ENCODE measurements around the gene TRAF7. TPM values are rescaled to one million over a fixed set of nuclear protein-coding genes. Genes with fewer than 3 reads are reported as not detected.
"Not testable (repeated sequence)": the region's sequence is repeated elsewhere in the genome, so short reads cannot be mapped to it uniquely, and the experiment has no call there.

The TRAF7 gene
- total RNA-seq, 1 experiment from 2014 or later: 59.3 TPM

DNA sequence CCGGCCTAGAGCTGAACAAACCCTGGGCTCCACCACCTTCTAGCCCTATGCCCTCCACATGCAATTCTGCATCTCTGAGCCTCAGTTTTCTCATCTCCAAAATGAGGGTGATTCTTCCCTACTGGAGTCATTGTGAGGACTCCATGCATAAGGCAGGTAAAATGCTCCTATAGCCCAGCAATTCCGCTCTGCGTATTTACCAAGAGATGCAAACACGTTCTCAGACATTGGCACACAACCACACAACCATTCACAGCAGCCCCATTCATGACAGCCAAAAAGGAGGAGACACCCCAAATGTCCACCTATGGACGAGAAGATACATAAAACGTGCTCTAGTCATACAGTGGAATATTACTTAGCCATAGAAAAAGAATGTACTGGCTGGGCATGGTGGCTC lies 44.7 kb downstream of the TRAF7 start:
- in situ Hi-C loops (cut with HindIII; ENCODE audit: low pct_unique_long_range_greater_than_20kb, low sequenced_read_pairs): no loop called here
- DNase-seq (ENCODE audit: low read depth, low spot score): no peak

GRCh38 chr16:2203119-2203688 lies 47.6 kb downstream of the TRAF7 start:
- DNase-seq (ENCODE audit: low read depth, low spot score); in situ Hi-C loops (cut with HindIII; ENCODE audit: low pct_unique_long_range_greater_than_20kb, low sequenced_read_pairs): not testable (repeated sequence)

DNA sequence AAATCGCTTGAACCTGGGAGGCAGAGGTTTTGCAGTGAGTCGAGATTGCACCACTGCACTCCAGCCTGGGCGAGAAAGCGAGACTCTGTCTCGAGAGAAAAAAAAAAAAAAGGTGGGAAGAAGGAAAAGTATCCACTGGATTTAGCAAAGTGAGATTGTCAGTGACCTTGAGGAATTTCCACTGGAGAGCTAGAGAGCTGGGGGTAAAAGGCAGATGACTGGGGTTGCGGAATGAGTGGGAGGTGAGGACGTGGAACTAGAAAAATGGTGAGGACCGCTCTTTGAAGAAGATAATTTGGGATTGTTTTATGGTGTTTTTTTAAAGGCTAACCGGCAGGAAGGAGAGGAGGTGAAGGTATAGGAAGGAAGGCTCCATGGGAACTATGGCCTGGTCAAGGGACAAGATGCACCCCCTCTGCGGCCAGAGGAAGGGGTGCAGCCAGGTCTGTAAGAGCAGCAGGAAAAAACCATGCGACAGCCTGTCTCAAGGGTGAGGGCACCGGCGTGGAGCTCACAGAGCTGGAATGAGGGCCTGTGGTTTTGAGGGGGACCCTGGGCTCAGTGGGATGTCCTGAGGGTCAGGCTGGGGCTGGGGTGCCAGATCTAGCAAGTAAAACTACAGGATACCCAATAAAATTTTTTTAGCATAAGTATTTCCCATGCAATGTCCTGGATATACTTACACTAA lies 49.0 kb downstream of the TRAF7 start:
- no peak for DNase-seq (ENCODE audit: low read depth, low spot score)
- in situ Hi-C loops (cut with HindIII; ENCODE audit: low pct_unique_long_range_greater_than_20kb, low sequenced_read_pairs): no loop called here

DNA sequence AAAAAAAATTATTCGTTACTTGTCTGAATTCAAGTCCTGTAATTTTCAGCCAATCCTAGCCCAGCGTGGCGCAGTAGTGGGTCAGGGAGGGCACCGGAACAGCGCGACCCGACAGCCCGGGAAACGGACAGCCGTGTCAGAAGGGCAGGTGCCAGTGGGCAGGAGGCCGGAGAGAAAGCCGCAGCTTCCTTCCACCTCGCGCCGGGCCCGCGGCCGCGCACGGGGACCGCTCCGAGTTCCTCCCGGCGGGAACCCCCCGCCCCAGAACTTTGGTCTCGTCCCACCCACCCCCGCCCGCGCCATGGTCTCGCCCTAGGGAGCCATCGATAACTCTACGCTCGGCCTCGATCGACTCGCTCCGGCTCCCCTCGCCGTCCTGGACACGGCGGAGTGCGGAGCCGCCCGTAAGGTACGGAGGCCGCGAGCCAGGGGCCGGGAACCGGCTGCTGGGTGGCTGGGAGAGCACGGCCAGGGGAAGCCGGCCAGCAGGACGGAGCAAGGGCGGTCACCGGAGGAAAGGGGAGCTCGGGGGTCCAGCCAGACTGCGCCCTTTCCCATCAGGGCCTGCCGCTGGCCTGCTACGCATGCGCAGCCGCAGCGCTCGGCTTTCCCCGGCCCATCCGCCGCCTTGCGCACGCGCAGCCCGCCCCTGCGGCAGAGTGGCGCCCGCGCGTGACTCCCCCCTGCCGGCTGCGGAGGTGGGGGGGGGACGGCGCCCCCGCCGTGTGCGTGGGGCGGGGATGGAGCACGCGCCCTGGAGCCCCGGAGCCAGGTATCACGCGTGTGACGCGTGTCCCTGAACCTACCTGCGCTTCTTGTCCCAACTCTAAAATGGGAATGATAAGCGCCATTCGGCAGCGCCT lies 49.8 kb downstream of the TRAF7 start, which contains the start of gene MLST8:
TSS of gene MLST8 (plus strand) at position 351 of the 863 bp plus-strand sequence. CDS start 632 bp downstream, outside the sequence.
- in situ Hi-C loops (cut with HindIII; ENCODE audit: low pct_unique_long_range_greater_than_20kb, low sequenced_read_pairs): no loop called here
- peak; percentile 78 for DNase-seq (ENCODE audit: low read depth, low spot score)

DNA sequence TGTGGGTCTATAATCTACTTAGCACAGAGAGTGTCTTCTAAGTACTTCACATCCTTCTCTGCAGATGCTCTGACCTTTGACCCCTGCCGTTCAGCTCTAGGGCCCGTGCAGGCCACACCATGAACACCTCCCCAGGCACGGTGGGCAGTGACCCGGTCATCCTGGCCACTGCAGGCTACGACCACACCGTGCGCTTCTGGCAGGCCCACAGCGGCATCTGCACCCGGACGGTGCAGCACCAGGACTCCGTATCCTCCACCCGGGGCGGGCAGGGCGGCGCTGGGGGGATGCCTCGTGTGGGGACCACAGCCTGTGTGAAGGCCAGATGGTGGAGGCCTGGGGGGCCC lies 50.4 kb downstream of the TRAF7 start:
- no peak for DNase-seq (ENCODE audit: low read depth, low spot score)
- in situ Hi-C loops (cut with HindIII; ENCODE audit: low pct_unique_long_range_greater_than_20kb, low sequenced_read_pairs): no loop called here

DNA sequence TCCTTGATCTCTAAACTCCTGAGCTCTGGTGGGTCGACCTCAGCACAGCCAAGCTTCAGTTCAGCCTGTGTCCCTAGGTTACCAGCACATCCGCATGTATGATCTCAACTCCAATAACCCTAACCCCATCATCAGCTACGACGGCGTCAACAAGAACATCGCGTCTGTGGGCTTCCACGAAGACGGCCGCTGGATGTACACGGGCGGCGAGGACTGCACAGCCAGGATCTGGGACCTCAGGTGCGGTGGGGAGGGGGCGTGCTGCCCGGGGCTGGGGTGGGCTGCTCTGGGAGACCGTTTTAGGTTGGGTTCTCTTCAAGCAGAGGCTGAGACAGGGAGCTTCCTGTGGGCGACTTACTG lies 50.8 kb downstream of the TRAF7 start:
- in situ Hi-C loops (cut with HindIII; ENCODE audit: low pct_unique_long_range_greater_than_20kb, low sequenced_read_pairs): no loop called here
- DNase-seq (ENCODE audit: low read depth, low spot score): no peak

GRCh38 chr16:2206780-2207433 lies 51.3 kb downstream of the TRAF7 start:
- in situ Hi-C loops (cut with HindIII; ENCODE audit: low pct_unique_long_range_greater_than_20kb, low sequenced_read_pairs): no loop called here
- no peak for DNase-seq (ENCODE audit: low read depth, low spot score)

DNA sequence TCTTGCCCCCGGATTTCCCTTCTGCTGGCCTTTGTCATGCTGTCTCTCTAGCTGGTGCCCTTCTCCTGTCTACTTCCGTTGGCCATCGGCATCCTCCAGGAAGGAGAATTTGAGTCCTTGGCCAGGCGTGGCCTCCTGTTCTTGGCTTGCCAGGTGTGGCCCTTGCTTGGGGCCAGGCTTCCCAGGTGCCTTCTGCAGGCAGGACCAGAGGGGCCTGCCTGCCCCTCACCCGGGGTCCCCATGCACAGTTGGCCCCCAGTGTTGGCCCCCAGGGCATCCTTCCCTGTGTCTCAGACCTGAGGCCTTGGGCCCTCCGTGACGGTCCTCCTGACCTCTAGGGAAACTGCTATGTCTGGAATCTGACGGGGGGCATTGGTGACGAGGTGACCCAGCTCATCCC lies 52.3 kb downstream of the TRAF7 start:
- no peak for DNase-seq (ENCODE audit: low read depth, low spot score)
- in situ Hi-C loops (cut with HindIII; ENCODE audit: low pct_unique_long_range_greater_than_20kb, low sequenced_read_pairs): no loop called here

GRCh38 chr16:2208308-2208707 lies 52.7 kb downstream of the TRAF7 start:
- no peak for DNase-seq (ENCODE audit: low read depth, low spot score)
- in situ Hi-C loops (cut with HindIII; ENCODE audit: low pct_unique_long_range_greater_than_20kb, low sequenced_read_pairs): no loop called here

DNA sequence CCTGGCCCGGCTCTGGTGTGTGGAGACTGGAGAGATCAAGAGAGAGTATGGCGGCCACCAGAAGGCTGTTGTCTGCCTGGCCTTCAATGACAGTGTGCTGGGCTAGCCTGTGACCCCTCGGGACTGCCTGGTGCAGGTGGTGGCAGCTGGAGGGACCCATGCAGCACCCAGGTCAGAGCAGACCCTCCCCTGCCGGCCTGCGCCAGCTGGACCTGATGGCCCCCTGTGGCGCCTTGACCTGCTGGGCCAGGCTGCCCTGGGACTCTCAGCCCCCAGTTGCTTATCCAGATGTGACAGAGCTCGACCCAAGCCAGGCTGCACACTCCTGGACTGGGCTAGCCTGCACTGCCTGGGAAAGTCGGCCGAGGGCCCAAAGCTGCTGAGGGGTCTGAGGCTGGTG lies 53.2 kb downstream of the TRAF7 start:
- in situ Hi-C loops (cut with HindIII; ENCODE audit: low pct_unique_long_range_greater_than_20kb, low sequenced_read_pairs): no loop called here
- DNase-seq (ENCODE audit: low read depth, low spot score): no peak

DNA sequence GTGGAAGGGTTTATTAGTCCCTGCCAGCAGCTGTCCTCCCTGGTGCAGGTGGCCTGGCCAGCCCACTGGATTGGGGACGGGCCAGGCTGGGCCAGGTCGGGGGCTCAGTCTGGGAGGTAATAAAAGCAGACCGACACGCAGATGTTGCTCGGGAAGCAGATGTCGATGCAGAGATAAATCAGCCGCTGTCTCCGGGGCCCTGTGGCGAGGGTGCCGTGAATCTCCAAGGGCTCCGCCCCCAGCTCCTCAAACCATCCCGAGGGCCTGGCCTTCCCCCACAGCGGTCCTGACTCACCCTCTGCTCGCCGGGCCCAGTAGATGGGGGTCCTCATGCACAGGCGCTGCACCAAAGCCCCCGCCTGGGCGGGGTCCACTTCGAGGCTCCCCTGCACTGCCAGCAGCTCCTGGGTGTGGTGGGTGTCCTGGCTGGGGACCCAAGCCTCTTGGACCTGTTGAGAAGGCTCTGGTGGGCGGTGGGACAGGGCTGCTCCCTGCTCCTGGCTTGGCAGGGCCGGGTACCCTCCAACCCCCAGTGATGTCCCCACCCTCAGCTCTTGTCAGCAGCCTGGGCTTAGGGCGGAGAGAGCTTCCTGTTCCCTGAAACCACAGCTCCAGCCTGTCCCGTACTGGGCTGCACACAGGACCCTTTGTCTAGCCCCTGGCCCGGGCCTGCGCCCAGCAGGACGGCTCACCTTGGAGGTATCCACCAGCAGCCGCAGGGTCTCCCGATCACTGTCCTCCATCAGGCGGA lies 53.9 kb downstream of the TRAF7 start:
- no peak for DNase-seq (ENCODE audit: low read depth, low spot score)
- in situ Hi-C loops (cut with HindIII; ENCODE audit: low pct_unique_long_range_greater_than_20kb, low sequenced_read_pairs): no loop called here

DNA sequence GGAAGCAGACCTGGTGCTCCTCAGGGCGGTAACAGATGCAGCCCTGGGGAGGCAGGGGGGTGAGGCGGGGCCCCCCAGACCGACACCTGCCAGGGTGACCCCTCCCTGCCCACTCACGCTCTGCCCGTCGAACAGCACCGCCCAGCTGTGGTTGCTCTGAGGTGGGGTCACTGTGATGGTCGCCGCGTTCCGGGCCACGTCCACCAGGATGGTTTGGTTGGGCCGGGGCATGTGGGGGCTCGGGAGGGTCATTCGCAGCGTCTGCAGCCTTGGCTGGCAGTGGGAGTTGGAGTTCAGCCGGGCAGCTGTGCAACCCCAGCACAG lies 54.4 kb downstream of the TRAF7 start:
- in situ Hi-C loops (cut with HindIII; ENCODE audit: low pct_unique_long_range_greater_than_20kb, low sequenced_read_pairs): no loop called here
- DNase-seq (ENCODE audit: low read depth, low spot score): no peak

DNA sequence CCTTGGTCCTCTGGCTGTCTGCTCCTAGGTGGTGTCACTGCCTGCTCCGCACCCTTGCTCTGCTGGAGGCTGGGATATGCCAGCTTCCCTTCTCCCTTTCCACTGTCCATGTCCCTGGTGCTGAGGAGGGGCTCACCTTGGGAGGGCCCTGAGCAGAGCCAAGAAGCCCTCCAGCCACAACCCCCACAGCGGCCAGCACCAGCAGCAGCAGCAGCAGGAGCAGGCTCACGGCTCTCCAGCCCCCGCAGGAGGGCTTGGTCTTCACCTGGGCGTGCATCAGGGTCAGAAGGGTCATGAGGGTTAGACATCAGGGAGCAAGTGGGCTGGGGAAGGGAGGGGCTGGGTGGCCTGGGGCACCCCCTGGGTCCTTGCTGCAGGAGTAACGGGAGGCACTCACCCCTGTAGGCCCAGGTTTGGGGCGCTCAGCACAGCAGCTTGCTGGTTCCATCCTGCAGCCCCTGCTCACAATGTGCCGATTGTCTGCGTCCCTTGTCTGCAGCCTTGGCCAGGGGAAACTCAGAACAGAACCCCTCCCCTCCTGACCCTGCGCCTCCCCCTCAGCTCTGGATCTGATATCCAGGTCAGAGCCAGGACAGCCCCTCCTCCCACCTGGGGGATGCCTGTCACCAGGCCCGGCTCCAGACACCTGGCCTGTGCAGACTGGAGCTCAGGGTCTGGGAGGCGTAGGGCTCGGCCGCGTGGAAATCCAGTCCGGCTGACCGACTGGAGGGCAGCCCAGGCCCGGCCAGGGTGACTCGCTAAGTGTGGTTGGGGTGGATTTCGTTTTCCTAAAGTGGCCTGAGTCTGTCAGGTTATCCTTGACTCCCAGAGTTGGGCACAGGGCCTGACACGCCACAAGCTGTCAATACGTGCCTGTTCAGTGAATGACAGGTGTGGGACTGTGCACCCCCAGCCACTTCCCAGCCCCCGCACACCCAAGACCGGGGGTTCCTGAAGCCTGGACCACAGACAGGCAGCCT lies 55.1 kb downstream of the TRAF7 start, which contains the start of gene BRICD5:
TSS of gene BRICD5 (minus strand) at position 478 of the 980 bp plus-strand sequence. CDS start at position 448, 30 bp downstream.
- in situ Hi-C loops (cut with HindIII; ENCODE audit: low pct_unique_long_range_greater_than_20kb, low sequenced_read_pairs): no loop called here
- no peak for DNase-seq (ENCODE audit: low read depth, low spot score)

DNA sequence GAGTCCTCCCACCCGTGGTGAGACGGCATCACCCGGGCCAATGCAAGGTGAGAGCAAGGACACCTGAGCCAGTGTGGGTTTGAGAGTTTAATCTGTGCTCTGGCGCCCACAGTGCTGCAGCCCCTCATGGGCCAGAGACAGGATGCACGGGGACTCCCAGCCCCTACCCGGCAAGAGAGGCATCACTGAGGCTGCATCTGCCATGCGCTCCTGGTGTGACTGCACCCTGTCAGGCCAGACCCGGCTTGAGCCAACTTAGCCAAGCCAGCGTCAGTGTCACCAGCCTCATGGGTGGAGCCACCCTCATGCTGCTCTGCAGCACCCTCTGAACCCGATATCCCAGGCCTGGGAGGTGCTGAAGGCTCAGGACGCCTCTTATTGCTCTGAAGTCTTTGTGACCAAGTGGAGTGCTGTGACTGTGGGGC lies 56.4 kb downstream of the TRAF7 start:
- in situ Hi-C loops (cut with HindIII; ENCODE audit: low pct_unique_long_range_greater_than_20kb, low sequenced_read_pairs): no loop called here
- no peak for DNase-seq (ENCODE audit: low read depth, low spot score)

DNA sequence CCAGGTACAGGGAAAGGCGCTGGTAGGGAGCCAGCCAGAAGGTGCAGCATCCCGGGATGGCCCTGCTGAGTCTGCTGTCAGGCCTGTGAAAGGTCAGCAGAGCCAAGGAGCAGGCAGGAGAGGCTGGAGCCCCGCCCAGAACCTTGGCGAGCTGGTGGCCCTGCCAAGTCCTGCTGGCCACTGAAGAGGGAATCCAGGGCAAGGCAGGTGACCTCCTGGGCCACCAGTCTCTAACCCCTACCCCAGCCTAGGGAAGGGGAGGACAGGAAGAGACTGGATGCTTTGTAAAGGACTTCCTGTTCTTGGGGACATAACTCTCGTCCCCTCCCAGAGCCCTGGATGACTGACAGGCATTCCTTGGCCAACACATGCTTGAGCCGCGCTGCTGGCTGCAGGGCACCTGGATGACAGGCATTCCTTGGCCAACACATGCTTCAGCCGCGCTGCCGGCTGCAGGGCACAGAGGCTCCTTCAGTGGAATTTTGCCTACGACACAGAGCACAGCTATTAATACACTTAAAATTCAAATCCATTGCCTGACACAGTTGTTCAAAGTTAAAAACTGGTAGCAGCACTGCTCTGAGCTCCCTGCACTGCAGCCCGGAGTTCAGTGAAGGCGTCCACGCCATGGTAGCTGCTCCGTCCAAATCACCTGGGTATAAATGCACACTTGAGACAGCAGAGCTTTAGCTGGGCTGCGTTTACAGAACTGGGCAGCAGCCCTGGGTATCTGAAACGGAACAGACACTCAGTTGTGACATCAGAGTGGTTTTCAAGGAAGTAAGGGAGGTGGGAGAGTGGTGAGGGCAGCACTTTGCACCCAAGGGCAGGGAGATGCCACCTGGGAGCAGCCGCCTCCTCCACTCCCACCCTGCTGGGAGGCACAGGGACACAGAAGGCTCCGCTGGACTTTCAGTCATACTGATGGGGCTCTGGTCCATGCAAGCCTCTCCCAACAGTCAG lies 57.1 kb downstream of the TRAF7 start:
- in situ Hi-C loops (cut with HindIII; ENCODE audit: low pct_unique_long_range_greater_than_20kb, low sequenced_read_pairs): no loop called here
- no peak for DNase-seq (ENCODE audit: low read depth, low spot score)

All from SK-MEL-5 (cell line).